Measurements from ENCODE around the gene SLC30A10.

DNA sequence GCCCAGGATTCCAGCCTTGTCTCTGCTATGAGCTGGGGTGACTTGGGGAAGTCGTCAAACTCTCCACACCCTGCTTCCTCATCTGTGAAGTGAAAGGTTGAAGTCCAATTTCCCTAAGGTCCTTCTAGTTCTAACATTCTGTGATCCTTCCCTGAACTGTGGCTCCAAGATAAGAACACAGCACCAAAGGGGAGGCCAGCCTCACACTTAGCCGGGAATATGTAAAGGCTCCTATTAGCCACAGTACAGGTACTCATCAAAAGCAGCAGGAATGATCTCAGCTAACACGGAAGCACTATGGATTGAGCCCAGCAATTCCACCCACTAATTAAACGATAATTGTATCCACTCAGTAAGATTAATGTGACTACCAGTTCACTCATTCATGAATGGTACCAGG, 4.0 kb downstream of the SLC30A10 start:
- TF ChIP-seq, protein P1, sequence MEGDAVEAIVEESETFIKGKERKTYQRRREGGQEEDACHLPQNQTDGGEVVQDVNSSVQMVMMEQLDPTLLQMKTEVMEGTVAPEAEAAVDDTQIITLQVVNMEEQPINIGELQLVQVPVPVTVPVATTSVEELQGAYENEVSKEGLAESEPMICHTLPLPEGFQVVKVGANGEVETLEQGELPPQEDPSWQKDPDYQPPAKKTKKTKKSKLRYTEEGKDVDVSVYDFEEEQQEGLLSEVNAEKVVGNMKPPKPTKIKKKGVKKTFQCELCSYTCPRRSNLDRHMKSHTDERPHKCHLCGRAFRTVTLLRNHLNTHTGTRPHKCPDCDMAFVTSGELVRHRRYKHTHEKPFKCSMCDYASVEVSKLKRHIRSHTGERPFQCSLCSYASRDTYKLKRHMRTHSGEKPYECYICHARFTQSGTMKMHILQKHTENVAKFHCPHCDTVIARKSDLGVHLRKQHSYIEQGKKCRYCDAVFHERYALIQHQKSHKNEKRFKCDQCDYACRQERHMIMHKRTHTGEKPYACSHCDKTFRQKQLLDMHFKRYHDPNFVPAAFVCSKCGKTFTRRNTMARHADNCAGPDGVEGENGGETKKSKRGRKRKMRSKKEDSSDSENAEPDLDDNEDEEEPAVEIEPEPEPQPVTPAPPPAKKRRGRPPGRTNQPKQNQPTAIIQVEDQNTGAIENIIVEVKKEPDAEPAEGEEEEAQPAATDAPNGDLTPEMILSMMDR (conservative IDR thresholded peaks at IDR 0.05; ENCODE audit: low read length) = no peak
- no peak for TF ChIP-seq EZH2phosphoT487 (IDR thresholded peaks at IDR 0.05; ENCODE audit: borderline replicate concordance)
